Measurements from ENCODE around the gene WDR45. TPM values are rescaled to one million over a fixed set of nuclear protein-coding genes. Genes with fewer than 3 reads are reported as not detected.
A peak's percentile ranks its signal among the peaks of the same experiment; 100 is the strongest.

WDR45 gene
- total RNA-seq, 1 experiment from 2014 or later = 49.3 TPM

DNA sequence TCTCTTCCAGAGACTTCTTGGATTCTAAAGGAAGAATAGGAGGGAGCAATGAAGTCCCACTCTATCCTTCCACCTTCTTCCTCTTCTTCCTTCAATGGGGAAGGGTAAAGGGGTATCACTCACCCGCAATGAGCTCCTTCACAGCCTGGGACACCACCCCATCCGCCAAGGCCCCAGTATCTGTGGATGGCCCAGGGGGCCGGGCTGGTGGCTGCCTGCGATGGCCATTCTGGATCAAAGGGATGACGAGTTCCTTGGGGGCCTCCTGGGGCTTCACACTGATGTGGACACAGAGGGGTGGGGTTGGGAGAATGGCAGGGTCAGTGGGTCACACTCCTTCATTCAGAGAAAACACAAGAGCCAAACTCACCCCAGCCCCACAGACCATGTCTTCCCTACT, 42.8 kb upstream of the WDR45 start:
- peaks cover 3% of the 10 kb centered on the region; the same call in 1 of the 2 replicates for H3K4me1 ChIP-seq (ENCODE audit: control insufficient read depth, insufficient read depth, low read length)
- BruUV-seq (replicated peaks) = no TSS peak
- no peak for TF ChIP-seq TCF7L2 (IDR thresholded peaks at IDR 0.05; ENCODE audit: low read depth, low read length)
- TF ChIP-seq, protein P1, sequence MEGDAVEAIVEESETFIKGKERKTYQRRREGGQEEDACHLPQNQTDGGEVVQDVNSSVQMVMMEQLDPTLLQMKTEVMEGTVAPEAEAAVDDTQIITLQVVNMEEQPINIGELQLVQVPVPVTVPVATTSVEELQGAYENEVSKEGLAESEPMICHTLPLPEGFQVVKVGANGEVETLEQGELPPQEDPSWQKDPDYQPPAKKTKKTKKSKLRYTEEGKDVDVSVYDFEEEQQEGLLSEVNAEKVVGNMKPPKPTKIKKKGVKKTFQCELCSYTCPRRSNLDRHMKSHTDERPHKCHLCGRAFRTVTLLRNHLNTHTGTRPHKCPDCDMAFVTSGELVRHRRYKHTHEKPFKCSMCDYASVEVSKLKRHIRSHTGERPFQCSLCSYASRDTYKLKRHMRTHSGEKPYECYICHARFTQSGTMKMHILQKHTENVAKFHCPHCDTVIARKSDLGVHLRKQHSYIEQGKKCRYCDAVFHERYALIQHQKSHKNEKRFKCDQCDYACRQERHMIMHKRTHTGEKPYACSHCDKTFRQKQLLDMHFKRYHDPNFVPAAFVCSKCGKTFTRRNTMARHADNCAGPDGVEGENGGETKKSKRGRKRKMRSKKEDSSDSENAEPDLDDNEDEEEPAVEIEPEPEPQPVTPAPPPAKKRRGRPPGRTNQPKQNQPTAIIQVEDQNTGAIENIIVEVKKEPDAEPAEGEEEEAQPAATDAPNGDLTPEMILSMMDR (IDR thresholded peaks at IDR 0.05) = no peak
- TF ChIP-seq POLR2AphosphoS5 (IDR thresholded peaks at IDR 0.05; ENCODE audit: low read depth, low read length) = no peak
- no peak for TF ChIP-seq SIN3A (IDR thresholded peaks at IDR 0.05; ENCODE audit: borderline replicate concordance, insufficient read depth, low read depth, low read length)
- TF ChIP-seq, protein P2, sequence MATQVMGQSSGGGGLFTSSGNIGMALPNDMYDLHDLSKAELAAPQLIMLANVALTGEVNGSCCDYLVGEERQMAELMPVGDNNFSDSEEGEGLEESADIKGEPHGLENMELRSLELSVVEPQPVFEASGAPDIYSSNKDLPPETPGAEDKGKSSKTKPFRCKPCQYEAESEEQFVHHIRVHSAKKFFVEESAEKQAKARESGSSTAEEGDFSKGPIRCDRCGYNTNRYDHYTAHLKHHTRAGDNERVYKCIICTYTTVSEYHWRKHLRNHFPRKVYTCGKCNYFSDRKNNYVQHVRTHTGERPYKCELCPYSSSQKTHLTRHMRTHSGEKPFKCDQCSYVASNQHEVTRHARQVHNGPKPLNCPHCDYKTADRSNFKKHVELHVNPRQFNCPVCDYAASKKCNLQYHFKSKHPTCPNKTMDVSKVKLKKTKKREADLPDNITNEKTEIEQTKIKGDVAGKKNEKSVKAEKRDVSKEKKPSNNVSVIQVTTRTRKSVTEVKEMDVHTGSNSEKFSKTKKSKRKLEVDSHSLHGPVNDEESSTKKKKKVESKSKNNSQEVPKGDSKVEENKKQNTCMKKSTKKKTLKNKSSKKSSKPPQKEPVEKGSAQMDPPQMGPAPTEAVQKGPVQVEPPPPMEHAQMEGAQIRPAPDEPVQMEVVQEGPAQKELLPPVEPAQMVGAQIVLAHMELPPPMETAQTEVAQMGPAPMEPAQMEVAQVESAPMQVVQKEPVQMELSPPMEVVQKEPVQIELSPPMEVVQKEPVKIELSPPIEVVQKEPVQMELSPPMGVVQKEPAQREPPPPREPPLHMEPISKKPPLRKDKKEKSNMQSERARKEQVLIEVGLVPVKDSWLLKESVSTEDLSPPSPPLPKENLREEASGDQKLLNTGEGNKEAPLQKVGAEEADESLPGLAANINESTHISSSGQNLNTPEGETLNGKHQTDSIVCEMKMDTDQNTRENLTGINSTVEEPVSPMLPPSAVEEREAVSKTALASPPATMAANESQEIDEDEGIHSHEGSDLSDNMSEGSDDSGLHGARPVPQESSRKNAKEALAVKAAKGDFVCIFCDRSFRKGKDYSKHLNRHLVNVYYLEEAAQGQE (IDR thresholded peaks at IDR 0.05; ENCODE audit: insufficient read depth in 1 of 2, low read depth in 2 of 2, low read length in 1 of 2) = no peak
- ChIA-PET CTCF (no interaction called here), POLR2A (no interaction called here)
- H3K4me3 ChIP-seq (ENCODE audit: low read depth in 2 of 2, low read length in 2 of 2) = peak overlapping the region; percentile 77 to 98
- no peak for DNase-seq (ENCODE audit: low read depth, low spot score)
- intact Hi-C loops (cut with micrococcal nuclease; ENCODE audit: unreplicated experiment) = loop anchor here (5.0 kb wide), 1 partner anchor 40 kb away; the partner anchor contains the start of gene MAGIX
- no peak for ATAC-seq
- in situ Hi-C loops (cut with HindIII; ENCODE audit: low pct_unique_long_range_greater_than_20kb, low sequenced_read_pairs) = no loop called here
- H3K9me3 ChIP-seq (ENCODE audit: control insufficient read depth, insufficient read depth, low read depth, low read length) = no peaks in the 10 kb centered on the region
- no peaks in the 10 kb centered on the region for H3K27me3 ChIP-seq (ENCODE audit: control insufficient read depth, insufficient read depth, low read length)
- 0 out of 2 replicates have a peak, but pooled peaks cover 3% of the 10 kb centered on the region for H3K36me3 ChIP-seq (ENCODE audit: control insufficient read depth, insufficient read depth, low read length)
- peak overlapping the region; percentile 94 for H3K27ac ChIP-seq (ENCODE audit: low read length)

DNA sequence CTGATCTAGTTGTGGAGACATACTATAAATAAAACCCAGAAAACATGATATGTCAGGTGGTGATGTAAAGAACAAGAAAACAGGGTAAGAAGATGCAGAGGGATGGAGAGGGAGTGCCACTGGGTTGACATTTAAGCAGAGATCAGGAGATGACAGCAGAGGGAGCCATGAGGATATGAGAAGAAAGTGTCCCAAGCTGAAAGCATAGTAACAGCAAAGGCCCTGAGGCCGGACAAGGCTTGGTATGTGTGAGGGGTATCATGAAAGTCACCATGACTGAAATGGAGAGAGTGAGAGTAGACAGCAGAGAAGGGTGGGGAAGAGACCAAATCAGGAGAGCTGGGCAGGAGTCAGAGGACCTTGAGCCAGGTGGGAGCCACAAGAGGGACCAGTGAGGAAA, 40.4 kb upstream of the WDR45 start:
- ATAC-seq (no peak), DNase-seq (ENCODE audit: low read depth, low spot score) (no peak)
- ChIA-PET POLR2A (no interaction called here), CTCF (interaction anchor here (0.6 kb wide), 1 partner anchor 18 kb away, joined by 5 read pairs; no protein-coding TSS in a partner anchor)
- Histone ChIP-seq H3K4me1 (ENCODE audit: control insufficient read depth, insufficient read depth, low read length) (peaks cover 3% of the 10 kb centered on the region; the same call in 1 of the 2 replicates), H3K4me3 (ENCODE audit: low read depth in 2 of 2, low read length in 2 of 2) (no peak overlapping the region), H3K27me3 (ENCODE audit: control insufficient read depth, insufficient read depth, low read length) (no peaks in the 10 kb centered on the region), H3K9me3 (ENCODE audit: control insufficient read depth, insufficient read depth, low read depth, low read length) (no peaks in the 10 kb centered on the region), H3K27ac (ENCODE audit: low read length) (no peak overlapping the region), H3K36me3 (ENCODE audit: control insufficient read depth, insufficient read depth, low read length) (0 out of 2 replicates have a peak, but pooled peaks cover 3% of the 10 kb centered on the region)
- in situ Hi-C loops (cut with HindIII; ENCODE audit: low pct_unique_long_range_greater_than_20kb, low sequenced_read_pairs) = no loop called here
- intact Hi-C loops (cut with micrococcal nuclease; ENCODE audit: unreplicated experiment) = loop anchor here (5.0 kb wide), 1 partner anchor 42 kb away; the partner anchor contains the start of gene MAGIX
- BruUV-seq (replicated peaks) = TSS peak; percentile 26
- TF ChIP-seq, protein P1 (IDR thresholded peaks at IDR 0.05) = no peak; the same call in 1 of the 2 replicates
- TF ChIP-seq TCF7L2 (IDR thresholded peaks at IDR 0.05; ENCODE audit: low read depth, low read length) = no peak
- TF ChIP-seq, protein P2 (IDR thresholded peaks at IDR 0.05; ENCODE audit: insufficient read depth in 1 of 2, low read depth in 2 of 2, low read length in 1 of 2) = no peak
- no peak for TF ChIP-seq SIN3A (IDR thresholded peaks at IDR 0.05; ENCODE audit: borderline replicate concordance, insufficient read depth, low read depth, low read length)
- no peak for TF ChIP-seq POLR2AphosphoS5 (IDR thresholded peaks at IDR 0.05; ENCODE audit: low read depth, low read length)
